B cell (primary cell): Measurements from ENCODE around the gene SYNC. TPM values are rescaled to one million over a fixed set of nuclear protein-coding genes. Genes with fewer than 3 reads are reported as not detected.
"Not testable (repeated sequence)": the region's sequence is repeated elsewhere in the genome, so short reads cannot be mapped to it uniquely, and the experiment has no call there.

Experiments used
- ATAC-seq: fragments of 200-7000 bp; cut with Tn5 transposase; one replicate; pipeline ENCODE4 v1.10.0; 2021; ENCODE audit warnings: low read depth, mild to moderate bottlenecking, moderate number of reproducible peaks, moderate library complexity
- CTCF ChIA-PET: fragments of 350-600 bp; sonication (Branson Sonifier 250); formaldehyde crosslinking; loops from one replicate; lab custom pipeline; 2021; ENCODE audit warnings: antibody characterized with exemption, inconsistent platforms; lab: Charles Lee
- POLR2A ChIA-PET: fragments of 350-600 bp; sonication (Branson Sonifier 250); formaldehyde crosslinking; loops from one replicate; lab custom pipeline; 2021; ENCODE audit warnings: antibody characterized with exemption; lab: Charles Lee
- DNase-seq: peaks from one replicate; pipeline ENCODE4 v3.0.0; 2013
- H2AFZ ChIP-seq: 2 replicates; pipeline ENCODE4 v1.6.1; 2012; ENCODE audit warnings: mild to moderate bottlenecking, low read depth, low read length; ENCODE audit not compliant: insufficient read depth, poor library complexity, severe bottlenecking
- H3K27ac ChIP-seq, 2 donors: 1 replicate in 1 of 2; 2 replicates in 1 of 2; pipeline ENCODE4 v1.5.1; 2012 to 2013; ENCODE audit warnings: low read length in 2 of 2, mild to moderate bottlenecking in 2 of 2, moderate library complexity in 1 of 2
- H3K27me3 ChIP-seq, 4 experiments: fragments of 200-600 bp in 1 of 4; sonication (generic) in 1 of 4; replicated peaks in 1 of 4; 1 replicate in 2 of 4; 2 replicates in 2 of 4; pipeline versions ENCODE4 v1.6.1 to v1.7.0; 2013 to 2016; ENCODE audit warnings: low read length in 3 of 4, mild to moderate bottlenecking in 2 of 4, mixed read lengths in 1 of 4, moderate library complexity in 1 of 4; ENCODE audit not compliant: insufficient read depth in 4 of 4, control insufficient read depth in 3 of 4; ENCODE audit errors: control extremely low read depth in 1 of 4
- H3K36me3 ChIP-seq, 2 experiments: replicated peaks in 1 of 2; 1 replicate in 1 of 2; 2 replicates in 1 of 2; pipeline versions ENCODE4 v1.6.1 to v1.7.1; 2013; ENCODE audit warnings: low read length in 1 of 2; ENCODE audit not compliant: insufficient read depth in 2 of 2, control insufficient read depth in 1 of 2; ENCODE audit errors: control extremely low read depth in 1 of 2, extremely low read depth in 1 of 2
- H3K4me1 ChIP-seq, 2 donors: fragments of 200-600 bp in 1 of 2; sonication (generic) in 1 of 2; 1 replicate in 1 of 2; 2 replicates in 1 of 2; pipeline versions ENCODE4 v1.5.1 to v1.6.1; 2013 to 2017; ENCODE audit warnings: low read length in 2 of 2; ENCODE audit not compliant: control insufficient read depth in 2 of 2, insufficient read depth in 2 of 2
- H3K4me2 ChIP-seq: replicated peaks from 2 replicates; pipeline ENCODE3; 2012; ENCODE audit warnings: mild to moderate bottlenecking, low read depth, low read length; ENCODE audit not compliant: poor library complexity, severe bottlenecking
- H3K4me3 ChIP-seq, 5 experiments: fragments of 200-600 bp in 1 of 5; sonication (generic) in 1 of 5; 1 replicate in 3 of 5; 2 replicates in 2 of 5; pipeline versions ENCODE4 v1.5.1 to v1.7.0; 2011 to 2016; ENCODE audit warnings: low read length in 4 of 5, mild to moderate bottlenecking in 4 of 5, low read depth in 2 of 5, control low read depth in 1 of 5, moderate library complexity in 1 of 5; ENCODE audit not compliant: insufficient read depth in 1 of 5; ENCODE audit errors: control extremely low read depth in 1 of 5, extremely low read depth in 1 of 5
- H3K79me2 ChIP-seq: fragments of 200-600 bp; sonication (generic); one replicate; pipeline ENCODE4 v1.6.0; 2016; ENCODE audit warnings: low read length; ENCODE audit not compliant: control insufficient read depth, insufficient read depth
- H3K9ac ChIP-seq: fragments of 200-600 bp; sonication (generic); 2 replicates; pipeline ENCODE4 v1.6.1; 2017; ENCODE audit warnings: mild to moderate bottlenecking, low read length, moderate library complexity
- H3K9me3 ChIP-seq, 3 donors: one replicate each; pipeline versions ENCODE4 v1.6.1 to v1.7.1; 2013; ENCODE audit warnings: low read length in 2 of 3; ENCODE audit not compliant: control insufficient read depth in 2 of 3, insufficient read depth in 1 of 3; ENCODE audit errors: control extremely low read depth in 1 of 3
- H4K20me1 ChIP-seq: 2 replicates; pipeline ENCODE4 v1.6.0; 2012; ENCODE audit warnings: mild to moderate bottlenecking, low read length; ENCODE audit not compliant: insufficient read depth, control insufficient read depth, poor library complexity, severe bottlenecking
- H3K27ac Mint-ChIP-seq: one replicate; pipeline ENCODE4 v1.8.0; 2021; ENCODE audit warnings: mixed read lengths
- H3K27me3 Mint-ChIP-seq: one replicate; pipeline ENCODE4 v1.8.0; 2021; ENCODE audit warnings: mixed read lengths
- H3K4me1 Mint-ChIP-seq: one replicate; pipeline ENCODE4 v1.8.0; 2021; ENCODE audit warnings: mixed read lengths
- H3K4me3 Mint-ChIP-seq: one replicate; pipeline ENCODE4 v1.8.0; 2021; ENCODE audit warnings: mixed read lengths
- H3K9me3 Mint-ChIP-seq: one replicate; pipeline ENCODE4 v1.8.0; 2022; ENCODE audit warnings: mixed read lengths; ENCODE audit not compliant: insufficient read depth
- CTCF ChIP-seq: fragments of 200-600 bp; IDR thresholded peaks from one replicate; pipeline ENCODE4 v1.8.0; 2022; ENCODE audit warnings: antibody characterized with exemption, mild to moderate bottlenecking
- EZH2 ChIP-seq: IDR thresholded peaks from 2 replicates; pipeline ENCODE4 v1.6.1; 2012; ENCODE audit warnings: borderline replicate concordance, low read depth, mild to moderate bottlenecking, moderate library complexity, low read length; ENCODE audit not compliant: insufficient read depth, poor library complexity, severe bottlenecking
- WGBS: methylation state at CpG from one replicate; pipeline ENCODE4 v1.1.5; 2013; ENCODE audit warnings: missing lambda C conversion rate; ENCODE audit not compliant: insufficient coverage; 5-methylcytosine and 5-hydroxymethylcytosine counted together
- intact Hi-C: fragments of 100-400 bp; cut with micrococcal nuclease; formaldehyde crosslinking; loops from one replicate; pipeline ENCODE4 v1.10.0; 2022
- polyA plus RNA-seq: library from polyadenylated mRNA; depleted of rRNA; stranded (reverse); fragments of >200 nt; gene quantifications from 2 replicates; pipeline ENCODE4 v1.2.3, GENCODE V29; 2012
- total RNA-seq, 2 donors: library from RNA; stranded (reverse); fragments of 120-200 nt in 1 of 2; gene quantifications; 1 replicate in 1 of 2; 2 replicates in 1 of 2; pipeline versions ENCODE4 v1.2.3 to v1.2.4, GENCODE V29; 2013 to 2022

The SYNC gene
- total and polyA plus RNA-seq, 2 donors (not counting 1 experiment from before 2014, with no cell fraction given): not detected

GRCh38 chr1:32676945-32677344 lies 25.6 kb downstream of the SYNC start:
- Histone ChIP-seq H3K4me1 (no peaks in the 10 kb centered on the region), H3K27me3 (no peaks in the 10 kb centered on the region), H3K9ac (no peak overlapping the region), H3K9me3 (no peaks in the 10 kb centered on the region), H3K4me3 (no peak overlapping the region), H3K79me2 (no peaks in the 10 kb centered on the region), H2AFZ (no peak overlapping the region), H3K27ac (no peak overlapping the region), H3K4me2 (no peak overlapping the region), H4K20me1 (no peaks in the 10 kb centered on the region), H3K36me3 (peaks cover 10 to 67% of the 10 kb centered on the region in 2 experiments)
- Mint-ChIP-seq H3K9me3 (no peaks in the 10 kb centered on the region), H3K27ac (no peak overlapping the region), H3K4me3 (no peak overlapping the region), H3K4me1 (no peaks in the 10 kb centered on the region), H3K27me3 (no peaks in the 10 kb centered on the region)
- WGBS: 63% methylated on average over 3 of the region's 3 CpGs
- intact Hi-C loops: no loop called here
- ChIA-PET POLR2A (no interaction called here), CTCF (interaction anchor here (0.6 to 0.7 kb wide), 2 partner anchors 144 to 277 kb away, joined by 3 read pairs; no protein-coding TSS in a partner anchor)
- no peak for TF ChIP-seq CTCF
- no peak for TF ChIP-seq EZH2
- no peak for DNase-seq
- ATAC-seq: no peak

GRCh38 chr1:32668716-32669115 lies 33.9 kb downstream of the SYNC start:
- H3K4me1 ChIP-seq, DNase-seq, ATAC-seq, H3K4me1 Mint-ChIP-seq, H3K27ac Mint-ChIP-seq, H3K27ac ChIP-seq, POLR2A ChIA-PET, H3K4me3 ChIP-seq, H3K9me3 Mint-ChIP-seq, H3K9me3 ChIP-seq, H3K27me3 ChIP-seq, H3K27me3 Mint-ChIP-seq, H3K4me2 ChIP-seq, H2AFZ ChIP-seq, CTCF ChIA-PET, H3K9ac ChIP-seq, intact Hi-C loops, H3K4me3 Mint-ChIP-seq: not testable (repeated sequence)
- Histone ChIP-seq H3K36me3 (peaks cover 7 to 83% of the 10 kb centered on the region in 2 experiments), H3K79me2 (peaks cover 59% of the 10 kb centered on the region), H4K20me1 (peaks cover 39% of the 10 kb centered on the region)
- 99% methylated on average over 5 of the region's 5 CpGs for WGBS
